Epithelial cell of prostate (primary cell): ENCODE results near the gene LRP8.

Experiments
- DNase-seq: peaks from one replicate; pipeline ENCODE4 v3.0.0-alpha.2; 2011; ENCODE audit warnings: low read depth, low spot score
- H3K27ac ChIP-seq: fragments of 450-650 bp; 2 replicates; pipeline ENCODE4 v1.5.1; 2017; ENCODE audit warnings: mild to moderate bottlenecking

LRP8 gene

GRCh38 chr1:53341521-53341895, 13.6 kb upstream of the LRP8 start:
- H3K27ac ChIP-seq = no peak overlapping the region
- no peak for DNase-seq

- no peak for DNase-seq
- no peak overlapping the region for H3K27ac ChIP-seq
Observed at GRCh38 chr1:53340660-53341520, 13.0 kb upstream of the LRP8 start.

GRCh38 chr1:53339736-53340635, 12.1 kb upstream of the LRP8 start:
- DNase-seq = no peak

GRCh38 chr1:53338423-53338822, 10.6 kb upstream of the LRP8 start:
- no peak for DNase-seq
- H3K27ac ChIP-seq = no peak overlapping the region

More at GRCh38 chr1:53339736-53340635, 12.1 kb upstream of the LRP8 start:
- H3K27ac ChIP-seq = no peak overlapping the region

- H3K27ac ChIP-seq = no peak overlapping the region
- DNase-seq = no peak
Observed at GRCh38 chr1:53337499-53337898, 9.6 kb upstream of the LRP8 start.

GRCh38 chr1:53336146-53336545, 8.3 kb upstream of the LRP8 start:
- H3K27ac ChIP-seq = no peak overlapping the region
- no peak for DNase-seq

- no peak for DNase-seq
- H3K27ac ChIP-seq = no peak overlapping the region
Observed at GRCh38 chr1:53335661-53336060, 7.8 kb upstream of the LRP8 start.

- no peak overlapping the region for H3K27ac ChIP-seq
- DNase-seq = no peak
Observed at GRCh38 chr1:53334781-53335180, 6.9 kb upstream of the LRP8 start.

GRCh38 chr1:53334312-53334711, 6.4 kb upstream of the LRP8 start:
- no peak overlapping the region for H3K27ac ChIP-seq
- DNase-seq = no peak

GRCh38 chr1:53332833-53333232, 5.0 kb upstream of the LRP8 start:
- no peak overlapping the region for H3K27ac ChIP-seq
- no peak for DNase-seq

- DNase-seq = no peak
- H3K27ac ChIP-seq = no peak overlapping the region
Observed at GRCh38 chr1:53332186-53332564, 4.3 kb upstream of the LRP8 start.

GRCh38 chr1:53331446-53332185, 3.7 kb upstream of the LRP8 start:
- DNase-seq = no peak
- H3K27ac ChIP-seq = no peak overlapping the region

GRCh38 chr1:53330819-53331218, 2.9 kb upstream of the LRP8 start:
- no peak overlapping the region for H3K27ac ChIP-seq

GRCh38 chr1:53328541-53329499, 950 bp upstream of the LRP8 start:
- no peak overlapping the region for H3K27ac ChIP-seq
- DNase-seq = no peak

More at GRCh38 chr1:53330819-53331218, 2.9 kb upstream of the LRP8 start:
- DNase-seq = no peak

GRCh38 chr1:53327182-53327913, 522 bp downstream of the LRP8 start:
- peak overlapping the region; percentile 68 for H3K27ac ChIP-seq
- no peak for DNase-seq

- peak overlapping the region; percentile 68 for H3K27ac ChIP-seq
- no peak for DNase-seq
Observed at GRCh38 chr1:53326598-53327181, 1.2 kb downstream of the LRP8 start.

GRCh38 chr1:53326088-53326597, 1.7 kb downstream of the LRP8 start:
- peak; percentile 51 for DNase-seq
- H3K27ac ChIP-seq = peak overlapping the region; percentile 68
